PC-9 (cell line): ENCODE data around the gene IL36G. TPM values are rescaled to one million over a fixed set of nuclear protein-coding genes. Genes with fewer than 3 reads are reported as not detected.

Experiments used
- BruUV-seq: library from RNA; stranded (reverse); fragments of 400-500 nt; replicated peaks from 2 replicates; lab custom pipeline; 2021; lab: Mats Ljungman, UMichigan
- CTCF ChIA-PET: fragments of 300-600 bp; sonication (Branson Sonifier 250); formaldehyde crosslinking; loops from one replicate; lab custom pipeline; 2022; ENCODE audit warnings: antibody characterized with exemption; lab: Charles Lee
- POLR2A ChIA-PET: fragments of 300-600 bp; sonication (Branson Sonifier 250); formaldehyde crosslinking; loops from one replicate; lab custom pipeline; 2022; ENCODE audit warnings: antibody characterized with exemption; ENCODE audit not compliant: unreplicated experiment; lab: Charles Lee
- DNase-seq, 2 experiments: peaks; one replicate each; pipeline versions ENCODE4 v3.0.0 to v3.0.0-alpha.2; 2015 to 2022; ENCODE audit warnings: mixed read lengths in 1 of 2
- H2AFZ ChIP-seq: fragments of 200-600 bp; sonication (generic); 2 replicates; pipeline ENCODE4 v1.8.1; 2017; ENCODE audit warnings: antibody characterized with exemption
- H3F3A ChIP-seq: fragments of 200-600 bp; sonication (generic); 2 replicates; pipeline ENCODE4 v1.8.1; 2017; ENCODE audit warnings: antibody characterized with exemption, mild to moderate bottlenecking, low read depth; ENCODE audit not compliant: insufficient read depth
- H3K27ac ChIP-seq: fragments of 200-600 bp; sonication (generic); 2 replicates; pipeline ENCODE4 v1.6.1; 2016; ENCODE audit warnings: mixed run types
- H3K27me3 ChIP-seq: fragments of 200-600 bp; sonication (generic); 2 replicates; pipeline ENCODE4 v1.6.1; 2016; ENCODE audit warnings: low read depth, mixed run types; ENCODE audit not compliant: insufficient read depth
- H3K36me3 ChIP-seq: fragments of 200-600 bp; sonication (generic); 2 replicates; pipeline ENCODE4 v1.6.1; 2016; ENCODE audit warnings: low read depth, mixed run types
- H3K4me1 ChIP-seq: fragments of 200-600 bp; sonication (generic); replicated peaks from 2 replicates; pipeline ENCODE4 v1.6.1; 2016; ENCODE audit warnings: mixed run types; ENCODE audit not compliant: insufficient read depth
- H3K4me2 ChIP-seq: fragments of 200-600 bp; sonication (generic); 2 replicates; pipeline ENCODE4 v1.6.1; 2017; ENCODE audit warnings: mixed run types
- H3K4me3 ChIP-seq: fragments of 200-600 bp; sonication (generic); 2 replicates; pipeline ENCODE4 v1.6.1; 2016; ENCODE audit warnings: mixed run types
- H3K79me2 ChIP-seq: fragments of 200-600 bp; sonication (generic); 2 replicates; pipeline ENCODE4 v1.6.1; 2017; ENCODE audit warnings: low read depth, mixed run types
- H3K9me2 ChIP-seq: fragments of 200-600 bp; sonication (generic); 2 replicates; pipeline ENCODE4 v1.8.1; 2017; ENCODE audit warnings: mild to moderate bottlenecking; ENCODE audit not compliant: insufficient read depth
- H3K9me3 ChIP-seq: fragments of 200-600 bp; sonication (generic); 2 replicates; pipeline ENCODE4 v1.8.1; 2016; ENCODE audit warnings: low read depth; ENCODE audit not compliant: insufficient read depth
- H4K20me1 ChIP-seq: fragments of 200-600 bp; sonication (generic); 2 replicates; pipeline ENCODE4 v1.8.1; 2017; ENCODE audit not compliant: insufficient read depth
- CTCF ChIP-seq: fragments of 200-600 bp; sonication (generic); conservative IDR thresholded peaks from 2 replicates; pipeline ENCODE4 v1.6.1; 2017; ENCODE audit warnings: mixed run types, antibody characterized with exemption, mild to moderate bottlenecking, moderate library complexity
- EZH2 ChIP-seq: fragments of 200-600 bp; sonication (generic); IDR thresholded peaks from 2 replicates; pipeline ENCODE4 v1.8.0; 2017; ENCODE audit warnings: antibody characterized with exemption, low read depth
- intact Hi-C: fragments of 100-400 bp; cut with micrococcal nuclease; formaldehyde crosslinking; loops from one replicate; pipeline ENCODE4 v1.10.0; 2022; ENCODE audit not compliant: unreplicated experiment
- total RNA-seq: library from RNA; stranded (reverse); gene quantifications from 2 replicates; pipeline ENCODE4 v1.2.3, GENCODE V29; 2021

Gene IL36G
- total RNA-seq, 1 experiment from 2014 or later: not detected

GRCh38 chr2:113010088-113010487 is 32.3 kb downstream of the IL36G start:
- Histone ChIP-seq H3K9me2 (no peaks in the 10 kb centered on the region), H2AFZ (peak overlapping the region; percentile 62; the same call in 1 of the 2 replicates), H3K4me3 (no peak overlapping the region), H4K20me1 (no peaks in the 10 kb centered on the region), H3F3A (peaks cover 20% of the 10 kb centered on the region), H3K27ac (no peak overlapping the region), H3K27me3 (no peaks in the 10 kb centered on the region), H3K36me3 (peaks cover 2% of the 10 kb centered on the region; the same call in 1 of the 2 replicates), H3K4me2 (peak overlapping the region; percentile 15; the same call in 1 of the 2 replicates), H3K79me2 (no peaks in the 10 kb centered on the region), H3K4me1 (peaks cover 19% of the 10 kb centered on the region), H3K9me3 (peaks cover 10% of the 10 kb centered on the region; the same call in 1 of the 2 replicates)
- POLR2A ChIA-PET: no interaction called here
- CTCF ChIA-PET: no interaction called here
- DNase-seq: peak in 1 of 2 experiments; percentile 11
- BruUV-seq: no TSS peak
- no peak for TF ChIP-seq EZH2
- no peak for TF ChIP-seq CTCF
- intact Hi-C loops: loop anchor here (5.0 kb wide), 1 partner anchor 67 kb away; no protein-coding TSS in a partner anchor

- Histone ChIP-seq H3F3A (peaks cover 20% of the 10 kb centered on the region), H3K4me2 (no peak overlapping the region), H4K20me1 (no peaks in the 10 kb centered on the region), H3K79me2 (no peaks in the 10 kb centered on the region), H2AFZ (no peak overlapping the region), H3K4me3 (no peak overlapping the region), H3K4me1 (peaks cover 19% of the 10 kb centered on the region), H3K36me3 (peaks cover 2% of the 10 kb centered on the region; the same call in 1 of the 2 replicates), H3K27me3 (no peaks in the 10 kb centered on the region), H3K27ac (no peak overlapping the region), H3K9me3 (peaks cover 10% of the 10 kb centered on the region; the same call in 1 of the 2 replicates), H3K9me2 (no peaks in the 10 kb centered on the region)
- no peak for TF ChIP-seq EZH2
- no peak for TF ChIP-seq CTCF
- BruUV-seq: no TSS peak
- ChIA-PET CTCF (no interaction called here), POLR2A (no interaction called here)
- intact Hi-C loops: loop anchor here (5.0 kb wide), 1 partner anchor 66 kb away; no protein-coding TSS in a partner anchor
- no peak for DNase-seq
Observed at GRCh38 chr2:113011108-113011507, 33.3 kb downstream of the IL36G start.

GRCh38 chr2:113012436-113013335 is 34.9 kb downstream of the IL36G start:
- ChIA-PET POLR2A (no interaction called here), CTCF (no interaction called here)
- Histone ChIP-seq H3K4me2 (0 out of 2 replicates have a peak overlapping the region, but pooled peaks have one; percentile 3), H3K27ac (peak overlapping the region; percentile 74), H3K4me1 (peaks cover 19% of the 10 kb centered on the region), H3K36me3 (peaks cover 2% of the 10 kb centered on the region; the same call in 1 of the 2 replicates), H3K27me3 (no peaks in the 10 kb centered on the region), H3K9me3 (peaks cover 10% of the 10 kb centered on the region; the same call in 1 of the 2 replicates), H3F3A (peaks cover 20% of the 10 kb centered on the region), H3K9me2 (no peaks in the 10 kb centered on the region), H2AFZ (no peak overlapping the region), H3K79me2 (no peaks in the 10 kb centered on the region), H3K4me3 (no peak overlapping the region), H4K20me1 (no peaks in the 10 kb centered on the region)
- intact Hi-C loops: loop anchor here (5.0 kb wide), 1 partner anchor 65 kb away; no protein-coding TSS in a partner anchor
- no TSS peak for BruUV-seq
- peak; percentile 27 to 84 for DNase-seq
- no peak for TF ChIP-seq CTCF
- no peak for TF ChIP-seq EZH2
